ENCODE measurements around the gene GPHN. TPM values are rescaled to one million over a fixed set of nuclear protein-coding genes. Genes with fewer than 3 reads are reported as not detected.

The GPHN gene
- total RNA-seq, 2 donors from 2014 or later, result 18.1 to 21.2 TPM

- Mint-ChIP-seq H3K4me1 (ENCODE audit: low read depth) (no peaks in the 10 kb centered on the region), H3K27ac (no peak overlapping the region), H3K36me3 (ENCODE audit: insufficient read depth in 2 of 2) (no peaks in the 10 kb centered on the region), H3K4me3 (no peak overlapping the region), H3K9me3 (no peaks in the 10 kb centered on the region), H3K27me3 (ENCODE audit: low read depth) (no peaks in the 10 kb centered on the region)
- no peak for DNase-seq
- no peak for ATAC-seq (replicated peaks in 1 of 2)
These were observed 466.6 kb downstream of the GPHN start for GRCh38 chr14:66974397-66975025.

GRCh38 chr14:66975251-66975650 is 467.3 kb downstream of the GPHN start:
- H3K27ac Mint-ChIP-seq, result no peak overlapping the region
- ATAC-seq (replicated peaks in 1 of 2), result no peak
- no peaks in the 10 kb centered on the region for H3K9me3 Mint-ChIP-seq
- H3K4me1 Mint-ChIP-seq (ENCODE audit: low read depth), result no peaks in the 10 kb centered on the region
- no peak overlapping the region for H3K4me3 Mint-ChIP-seq
- DNase-seq, result no peak
- H3K27me3 Mint-ChIP-seq (ENCODE audit: low read depth), result no peaks in the 10 kb centered on the region
- no peaks in the 10 kb centered on the region for H3K36me3 Mint-ChIP-seq (ENCODE audit: insufficient read depth in 2 of 2)

- no peaks in the 10 kb centered on the region for H3K9me3 Mint-ChIP-seq
- peak in 1 of 2 donors; percentile 13 for DNase-seq
- H3K27me3 Mint-ChIP-seq (ENCODE audit: low read depth), result no peaks in the 10 kb centered on the region
- H3K27ac Mint-ChIP-seq, result no peak overlapping the region
- no peaks in the 10 kb centered on the region for H3K36me3 Mint-ChIP-seq (ENCODE audit: insufficient read depth in 2 of 2)
- H3K4me3 Mint-ChIP-seq, result no peak overlapping the region
- H3K4me1 Mint-ChIP-seq (ENCODE audit: low read depth), result no peaks in the 10 kb centered on the region
- ATAC-seq (replicated peaks in 1 of 2), result peak; percentile 72 to 95
These were observed 471.4 kb downstream of the GPHN start for GRCh38 chr14:66979101-66979974.

GRCh38 chr14:66982247-66982646 is 474.3 kb downstream of the GPHN start:
- Mint-ChIP-seq H3K36me3 (ENCODE audit: insufficient read depth in 2 of 2) (peaks cover 1 to 2% of the 10 kb centered on the region in 2 donors), H3K9me3 (no peaks in the 10 kb centered on the region), H3K27ac (no peak overlapping the region), H3K4me3 (no peak overlapping the region), H3K4me1 (ENCODE audit: low read depth) (no peaks in the 10 kb centered on the region), H3K27me3 (ENCODE audit: low read depth) (no peaks in the 10 kb centered on the region)
- ATAC-seq (replicated peaks in 1 of 2) (no peak), DNase-seq (no peak)

GRCh38 chr14:66992776-66993175 is 484.8 kb downstream of the GPHN start:
- no peak overlapping the region for H3K4me3 Mint-ChIP-seq
- no peaks in the 10 kb centered on the region for H3K27me3 Mint-ChIP-seq (ENCODE audit: low read depth)
- peaks cover 4% of the 10 kb centered on the region for H3K4me1 Mint-ChIP-seq (ENCODE audit: low read depth)
- ATAC-seq (replicated peaks in 1 of 2), result no peak
- H3K27ac Mint-ChIP-seq, result no peak overlapping the region
- no peak for DNase-seq
- H3K9me3 Mint-ChIP-seq, result no peaks in the 10 kb centered on the region
- peaks cover 0 to 1% of the 10 kb centered on the region in 2 donors for H3K36me3 Mint-ChIP-seq (ENCODE audit: insufficient read depth in 2 of 2)

- no peaks in the 10 kb centered on the region for H3K27me3 Mint-ChIP-seq (ENCODE audit: low read depth)
- no peak overlapping the region for H3K27ac Mint-ChIP-seq
- H3K9me3 Mint-ChIP-seq, result no peaks in the 10 kb centered on the region
- H3K36me3 Mint-ChIP-seq (ENCODE audit: insufficient read depth in 2 of 2), result peaks cover 0 to 1% of the 10 kb centered on the region in 2 donors
- ATAC-seq (replicated peaks in 1 of 2), result no peak
- DNase-seq, result no peak
- H3K4me3 Mint-ChIP-seq, result no peak overlapping the region
- H3K4me1 Mint-ChIP-seq (ENCODE audit: low read depth), result peaks cover 12% of the 10 kb centered on the region
These were observed 485.6 kb downstream of the GPHN start for GRCh38 chr14:66993512-66993911.

- H3K27me3 Mint-ChIP-seq (ENCODE audit: low read depth), result no peaks in the 10 kb centered on the region
- ATAC-seq (replicated peaks in 1 of 2) (peak; percentile 98 to 99), DNase-seq (peak; percentile 30 to 44)
- H3K36me3 Mint-ChIP-seq (ENCODE audit: insufficient read depth in 2 of 2), result peaks cover 0 to 2% of the 10 kb centered on the region in 2 donors
- no peak overlapping the region for H3K27ac Mint-ChIP-seq
- no peak overlapping the region for H3K4me3 Mint-ChIP-seq
- H3K4me1 Mint-ChIP-seq (ENCODE audit: low read depth), result peaks cover 14% of the 10 kb centered on the region
- H3K9me3 Mint-ChIP-seq, result no peaks in the 10 kb centered on the region
These were observed 490.1 kb downstream of the GPHN start for GRCh38 chr14:66998013-66998412.

- H3K4me1 Mint-ChIP-seq (ENCODE audit: low read depth), result peaks cover 14% of the 10 kb centered on the region
- no peaks in the 10 kb centered on the region for H3K9me3 Mint-ChIP-seq
- DNase-seq, result no peak
- ATAC-seq (replicated peaks in 1 of 2), result no peak
- H3K36me3 Mint-ChIP-seq (ENCODE audit: insufficient read depth in 2 of 2), result peaks cover 0 to 2% of the 10 kb centered on the region in 2 donors
- no peak overlapping the region for H3K27ac Mint-ChIP-seq
- no peak overlapping the region for H3K4me3 Mint-ChIP-seq
- no peaks in the 10 kb centered on the region for H3K27me3 Mint-ChIP-seq (ENCODE audit: low read depth)
These were observed 492.0 kb downstream of the GPHN start for GRCh38 chr14:66999978-67000377.

GRCh38 chr14:67002994-67003753 is 495.2 kb downstream of the GPHN start:
- H3K27me3 Mint-ChIP-seq (ENCODE audit: low read depth), result no peaks in the 10 kb centered on the region
- no peak overlapping the region for H3K27ac Mint-ChIP-seq
- no peaks in the 10 kb centered on the region for H3K9me3 Mint-ChIP-seq
- H3K4me1 Mint-ChIP-seq (ENCODE audit: low read depth), result peaks cover 6% of the 10 kb centered on the region
- DNase-seq (no peak), ATAC-seq (replicated peaks in 1 of 2) (no peak)
- no peak overlapping the region for H3K4me3 Mint-ChIP-seq
- peaks cover 0 to 2% of the 10 kb centered on the region in 2 donors for H3K36me3 Mint-ChIP-seq (ENCODE audit: insufficient read depth in 2 of 2)

GRCh38 chr14:67004521-67004920 is 496.6 kb downstream of the GPHN start:
- Mint-ChIP-seq H3K27ac (no peak overlapping the region), H3K9me3 (no peaks in the 10 kb centered on the region), H3K27me3 (ENCODE audit: low read depth) (no peaks in the 10 kb centered on the region), H3K4me3 (no peak overlapping the region), H3K4me1 (ENCODE audit: low read depth) (no peaks in the 10 kb centered on the region), H3K36me3 (ENCODE audit: insufficient read depth in 2 of 2) (peaks cover 0 to 2% of the 10 kb centered on the region in 2 donors)
- DNase-seq (no peak), ATAC-seq (replicated peaks in 1 of 2) (no peak)

GRCh38 chr14:67010602-67011001 is 502.7 kb downstream of the GPHN start:
- Mint-ChIP-seq H3K36me3 (ENCODE audit: insufficient read depth in 2 of 2) (no peaks in the 10 kb centered on the region), H3K4me3 (no peak overlapping the region), H3K27ac (no peak overlapping the region), H3K9me3 (no peaks in the 10 kb centered on the region), H3K27me3 (ENCODE audit: low read depth) (no peaks in the 10 kb centered on the region), H3K4me1 (ENCODE audit: low read depth) (no peaks in the 10 kb centered on the region)
- ATAC-seq (replicated peaks in 1 of 2) (no peak), DNase-seq (no peak)

GRCh38 chr14:67016856-67017255 is 508.9 kb downstream of the GPHN start:
- ATAC-seq (replicated peaks in 1 of 2) (no peak), DNase-seq (no peak)
- H3K9me3 Mint-ChIP-seq, result no peaks in the 10 kb centered on the region
- no peaks in the 10 kb centered on the region for H3K27me3 Mint-ChIP-seq (ENCODE audit: low read depth)
- H3K36me3 Mint-ChIP-seq (ENCODE audit: insufficient read depth in 2 of 2), result peaks cover 2% of the 10 kb centered on the region in 2 donors
- no peak overlapping the region for H3K4me3 Mint-ChIP-seq
- H3K4me1 Mint-ChIP-seq (ENCODE audit: low read depth), result peaks cover 5% of the 10 kb centered on the region
- no peak overlapping the region for H3K27ac Mint-ChIP-seq

GRCh38 chr14:67018720-67019119 is 510.8 kb downstream of the GPHN start:
- H3K36me3 Mint-ChIP-seq (ENCODE audit: insufficient read depth in 2 of 2), result peaks cover 3% of the 10 kb centered on the region in 2 donors
- H3K27ac Mint-ChIP-seq, result no peak overlapping the region
- no peaks in the 10 kb centered on the region for H3K27me3 Mint-ChIP-seq (ENCODE audit: low read depth)
- H3K4me1 Mint-ChIP-seq (ENCODE audit: low read depth), result peaks cover 5% of the 10 kb centered on the region
- no peak for DNase-seq
- no peak for ATAC-seq (replicated peaks in 1 of 2)
- no peak overlapping the region for H3K4me3 Mint-ChIP-seq
- H3K9me3 Mint-ChIP-seq, result no peaks in the 10 kb centered on the region

Data from activated T-cell treated with anti-CD3 and anti-CD28 coated beads, Interleukin-2, amount 50 U/mL, for 72 hours (primary cell).